GM12878 (cell line): ENCODE data around the gene ESYT2. TPM values are rescaled to one million over a fixed set of nuclear protein-coding genes. Genes with fewer than 3 reads are reported as not detected.

Experiments
- ATAC-seq: fragments of 200-7000 bp; cut with Tn5 transposase; 3 replicates; pipeline ENCODE4 v1.9.1; 2020; ENCODE audit warnings: mild to moderate bottlenecking, moderate library complexity
- BruUV-seq: library from RNA; stranded (reverse); fragments of 400-500 nt; replicated peaks from 2 replicates; lab custom pipeline; 2021; lab: Mats Ljungman, UMichigan
- CTCF ChIA-PET: fragments of 300-600 bp; sonication (Branson Sonifier 250); formaldehyde crosslinking; extraction: SDS; loops from one replicate; lab custom pipeline; 2021; ENCODE audit warnings: inconsistent platforms; lab: Yijun Ruan, JAX
- POLR2A ChIA-PET: fragments of 350-600 bp; formaldehyde crosslinking; extraction: SDS; loops from one replicate; lab custom pipeline; 2021; ENCODE audit warnings: inconsistent platforms; lab: Charles Lee
- RAD21 ChIA-PET: fragments of 300-600 bp; sonication (Branson Sonifier 250); formaldehyde crosslinking; loops from one replicate; lab custom pipeline; 2023; ENCODE audit warnings: antibody characterized with exemption; ENCODE audit not compliant: unreplicated experiment; lab: Charles Lee
- SMC1A ChIA-PET: fragments of 300-600 bp; sonication (Branson Sonifier 250); formaldehyde crosslinking; loops from one replicate; lab custom pipeline; 2023; ENCODE audit not compliant: unreplicated experiment, uncharacterized antibody; lab: Charles Lee
- DNase-seq: peaks from one replicate; pipeline ENCODE4 v3.0.0-alpha.2; 2011; ENCODE audit warnings: low read depth, low spot score
- FAIRE-seq: peaks from 3 replicates; lab custom pipeline; 2011; peaks lifted over from hg19 to GRCh38; lab: Jason Lieb, UNC
- H2AFZ ChIP-seq: 2 replicates; pipeline ENCODE4 v1.6.0; 2011; ENCODE audit warnings: low read depth, low read length, control low read depth; ENCODE audit not compliant: control insufficient read depth
- H3K27ac ChIP-seq: 2 replicates; pipeline ENCODE4 v1.5.1; 2011; ENCODE audit warnings: control low read depth; ENCODE audit not compliant: control insufficient read depth, insufficient read depth
- H3K27me3 ChIP-seq, 2 experiments: replicated peaks in 1 of 2; 2 replicates each; pipeline versions ENCODE4 v1.6.0 to v1.6.1; 2011; ENCODE audit warnings: low read length in 1 of 2; ENCODE audit not compliant: control insufficient read depth in 2 of 2, insufficient read depth in 2 of 2
- H3K36me3 ChIP-seq, 2 experiments: 2 replicates each; pipeline ENCODE4 v1.5.1; 2011; ENCODE audit warnings: low read length in 1 of 2; ENCODE audit not compliant: control insufficient read depth in 2 of 2, insufficient read depth in 2 of 2
- H3K4me1 ChIP-seq: 2 replicates; pipeline ENCODE4 v1.6.1; 2011; ENCODE audit warnings: mild to moderate bottlenecking, low read length, moderate library complexity, mixed read lengths; ENCODE audit not compliant: control insufficient read depth, insufficient read depth
- H3K4me2 ChIP-seq: 2 replicates; pipeline ENCODE4 v1.6.0; 2011; ENCODE audit warnings: control low read depth; ENCODE audit not compliant: control insufficient read depth, insufficient read depth
- H3K4me3 ChIP-seq: fragments of 200-600 bp; sonication (generic); 2 replicates; pipeline ENCODE4 v1.5.1; 2016
- H3K79me2 ChIP-seq: 2 replicates; pipeline ENCODE4 v1.6.0; 2011; ENCODE audit warnings: low read length; ENCODE audit not compliant: control insufficient read depth, insufficient read depth
- H3K9ac ChIP-seq: 2 replicates; pipeline ENCODE4 v1.8.0; 2011; ENCODE audit warnings: low read length, control low read depth, mixed read lengths; ENCODE audit not compliant: control insufficient read depth, insufficient read depth
- H3K9me3 ChIP-seq: replicated peaks from 3 replicates; pipeline ENCODE4 v1.5.1; 2011; ENCODE audit warnings: mild to moderate bottlenecking, low read length; ENCODE audit not compliant: control insufficient read depth, insufficient read depth
- H4K20me1 ChIP-seq: 2 replicates; pipeline ENCODE4 v1.6.0; 2011; ENCODE audit not compliant: control insufficient read depth, insufficient read depth
- E4F1 ChIP-seq: fragments of 450-650 bp; IDR thresholded peaks from 2 replicates; pipeline ENCODE4 v1.6.1; 2018; ENCODE audit warnings: borderline replicate concordance, mild to moderate bottlenecking; ENCODE audit not compliant: partially characterized antibody
- MXI1 ChIP-seq: fragments of 150-350 bp; IDR thresholded peaks from 2 replicates; pipeline ENCODE4 v1.6.1; 2011; ENCODE audit warnings: low read depth, mild to moderate bottlenecking, inconsistent platforms, low read length, improper control_type of control experiment
- NBN ChIP-seq: fragments of 450-650 bp; IDR thresholded peaks from 2 replicates; pipeline ENCODE4 v1.6.1; 2016
- NFXL1 ChIP-seq: fragments of 450-650 bp; IDR thresholded peaks from 2 replicates; pipeline ENCODE4 v1.6.1; 2017; ENCODE audit warnings: antibody characterized with exemption, mild to moderate bottlenecking, borderline replicate concordance
- NFYB ChIP-seq: IDR thresholded peaks from 2 replicates; pipeline ENCODE4 v1.6.1; 2011; ENCODE audit warnings: low read depth, mild to moderate bottlenecking, low read length, improper control_type of control experiment, moderate library complexity; ENCODE audit not compliant: insufficient read depth
- NR2F1 ChIP-seq: fragments of 450-650 bp; conservative IDR thresholded peaks from 2 replicates; pipeline ENCODE4 v1.6.1; 2017; ENCODE audit warnings: mild to moderate bottlenecking
- RFX5 ChIP-seq: IDR thresholded peaks from 2 replicates; pipeline ENCODE4 v1.6.1; 2011; ENCODE audit warnings: low read depth, low read length, improper control_type of control experiment
- TAF1 ChIP-seq: IDR thresholded peaks from 2 replicates; pipeline ENCODE4 v1.6.1; 2011; ENCODE audit warnings: mild to moderate bottlenecking, low read depth, low read length, borderline replicate concordance
- ZNF592 ChIP-seq: fragments of 450-650 bp; IDR thresholded peaks from 2 replicates; pipeline ENCODE4 v1.6.1; 2017; ENCODE audit warnings: mild to moderate bottlenecking, moderate library complexity
- ZSCAN29 ChIP-seq: fragments of 450-650 bp; IDR thresholded peaks from 2 replicates; pipeline ENCODE4 v1.6.1; 2017; ENCODE audit warnings: mild to moderate bottlenecking, moderate library complexity
- WGBS: methylation state at CpG from one replicate; pipeline ENCODE4 v1.1.6; 2016; ENCODE audit warnings: low lambda C conversion rate; ENCODE audit not compliant: insufficient replicate concordance, insufficient coverage; ENCODE audit errors: missing lambda C conversion rate; 5-methylcytosine and 5-hydroxymethylcytosine counted together
- in situ Hi-C: fragments of 300-500 bp; cut with MboI; formaldehyde crosslinking; loops from 9 replicates; pipeline ENCODE4 v1.14.3; 2018; ENCODE audit warnings: mixed read lengths
- intact Hi-C: fragments of 100-400 bp; cut with micrococcal nuclease; formaldehyde crosslinking; loops from one replicate; pipeline ENCODE4 v1.14.2; 2022; ENCODE audit not compliant: unreplicated experiment
- polyA plus RNA-seq, 11 experiments: library from polyadenylated mRNA; depleted of rRNA in 4 of 11; unstranded in 6 of 11; stranded (reverse) in 5 of 11; fragments of >200 nt; fragmentation: Nextera tagmentation in 4 of 11; fragmentation: Illumina TruSeq in 1 of 11; extraction: Ambion mirVana in 4 of 11; extraction: Trizol in 1 of 11; gene quantifications; 1 replicate in 1 of 11; 2 replicates in 10 of 11; pipeline versions ENCODE4 v1.2.1 to v1.2.3, GENCODE V29; 2011 to 2016; ENCODE audit warnings: inconsistent platforms in 2 of 11, missing spikeins in 2 of 11, low read depth in 1 of 11
- total RNA-seq, 4 experiments: library from RNA; depleted of rRNA in 3 of 4; stranded (reverse); fragments of >200 nt in 3 of 4; fragmentation: Illumina TruSeq in 1 of 4; extraction: Trizol in 1 of 4; gene quantifications; 2 replicates each; pipeline versions ENCODE4 v1.2.1 to v1.2.3, GENCODE V29; 2013 to 2021

ESYT2 gene
- total and polyA plus RNA-seq, 10 of the 15 experiments (the other 5 are each of a cell fraction or from before 2014, with no cell fraction given), result 1.9 to 44.6 (median 21.4) TPM

GRCh38 chr7:158753900-158754299, 75.4 kb downstream of the ESYT2 start:
- H3K4me1 ChIP-seq, result no peaks in the 10 kb centered on the region
- H3K4me3 ChIP-seq, result no peak overlapping the region
- H3K36me3 ChIP-seq, result peaks cover 1 to 8% of the 10 kb centered on the region in 2 experiments; a peak in 3 of 4 replicates
- H3K4me2 ChIP-seq, result no peak overlapping the region
- no peak overlapping the region for H3K9ac ChIP-seq
- DNase-seq, result no peak
- no peaks in the 10 kb centered on the region for H3K79me2 ChIP-seq
- no peaks in the 10 kb centered on the region for H3K9me3 ChIP-seq
- intact Hi-C loops (no loop called here), in situ Hi-C loops (no loop called here)
- BruUV-seq, result no TSS peak
- RAD21 ChIA-PET, result interaction anchor here (2.9 kb wide), 1 partner anchor 223 kb away, joined by 9 read pairs; no protein-coding TSS in a partner anchor
- H2AFZ ChIP-seq, result no peak overlapping the region
- WGBS, result 99% methylated on average over 5 of the region's 5 CpGs
- CTCF ChIA-PET, result interaction anchor here (0.6 to 1.4 kb wide), 3 partner anchors 67 to 134 kb away, joined by 3 read pairs; no protein-coding TSS in a partner anchor
- TF ChIP-seq TAF1 (no peak), ZSCAN29 (no peak), NFXL1 (no peak), ZNF592 (no peak), NR2F1 (no peak), NBN (no peak), NFYB (no peak), E4F1 (no peak), RFX5 (no peak), MXI1 (no peak)
- no peaks in the 10 kb centered on the region for H4K20me1 ChIP-seq
- POLR2A ChIA-PET, result no interaction called here
- no peak for FAIRE-seq
- ATAC-seq, result no peak
- no peaks in the 10 kb centered on the region for H3K27me3 ChIP-seq
- H3K27ac ChIP-seq, result no peak overlapping the region
- SMC1A ChIA-PET, result no interaction called here
